SK-N-SH (cell line): ENCODE data around the gene TMEM182. TPM values are rescaled to one million over a fixed set of nuclear protein-coding genes. Genes with fewer than 3 reads are reported as not detected.

ENCODE experiments used
- CTCF ChIA-PET: fragments of 300-600, 350-600 bp; formaldehyde crosslinking; extraction: SDS; loops from one replicate; lab custom pipeline; 2021; lab: Yijun Ruan, JAX
- POLR2A ChIA-PET: fragments of 350-600 bp; sonication (Branson Sonifier 250); formaldehyde crosslinking; extraction: SDS; loops from one replicate; lab custom pipeline; 2020; ENCODE audit warnings: antibody characterized with exemption, inconsistent platforms; lab: Yijun Ruan, JAX
- DNase-seq: peaks from one replicate; pipeline ENCODE4 v3.0.0; 2012
- H2AFZ ChIP-seq: fragments of 200-600 bp; sonication (generic); 2 replicates; pipeline ENCODE4 v1.8.1; 2016; ENCODE audit warnings: antibody characterized with exemption, mild to moderate bottlenecking, low read depth
- H3F3A ChIP-seq: fragments of 200-600 bp; sonication (generic); replicated peaks from 2 replicates; pipeline ENCODE3; 2016; ENCODE audit warnings: antibody characterized with exemption, mild to moderate bottlenecking; ENCODE audit not compliant: insufficient read depth
- H3K27ac ChIP-seq, 2 experiments: fragments of 200-500 bp in 1 of 2; fragments of 200-600 bp in 1 of 2; sonication (Bioruptor generic) in 1 of 2; sonication (generic), shearing (Covaris generic) in 1 of 2; 2 replicates each; pipeline versions ENCODE4 v1.5.1 to v1.6.1; 2014 to 2016; ENCODE audit warnings: low read depth in 2 of 2, inconsistent platforms in 1 of 2, low read length in 1 of 2, mild to moderate bottlenecking in 1 of 2, mixed read lengths in 1 of 2
- H3K27me3 ChIP-seq: fragments of 200-600 bp; sonication (generic), shearing (Covaris generic); 2 replicates; pipeline ENCODE4 v1.6.1; 2016; ENCODE audit warnings: mixed run types; ENCODE audit not compliant: insufficient read depth
- H3K36me3 ChIP-seq, 2 experiments: fragments of 200-500 bp in 1 of 2; fragments of 200-600 bp in 1 of 2; sonication (Bioruptor generic) in 1 of 2; sonication (generic) in 1 of 2; replicated peaks in 1 of 2; 2 replicates each; pipeline versions ENCODE3 to v1.5.1; 2014 to 2016; ENCODE audit warnings: low read length in 1 of 2, mild to moderate bottlenecking in 1 of 2; ENCODE audit not compliant: insufficient read depth in 2 of 2, control insufficient read depth in 1 of 2
- H3K4me1 ChIP-seq, 2 experiments: fragments of 200-500 bp in 1 of 2; fragments of 200-600 bp in 1 of 2; sonication (Bioruptor generic) in 1 of 2; sonication (generic), shearing (Covaris generic) in 1 of 2; 2 replicates each; pipeline versions ENCODE4 v1.5.1 to v1.6.1; 2014 to 2016; ENCODE audit warnings: low read depth in 1 of 2, low read length in 1 of 2, mixed run types in 1 of 2; ENCODE audit not compliant: insufficient read depth in 2 of 2, control insufficient read depth in 1 of 2
- H3K4me2 ChIP-seq: fragments of 200-600 bp; sonication (generic), shearing (Covaris generic); 2 replicates; pipeline ENCODE4 v1.6.1; 2017; ENCODE audit warnings: mixed run types
- H3K4me3 ChIP-seq, 2 experiments: fragments of 200-500 bp in 1 of 2; fragments of 200-600 bp in 1 of 2; sonication (Bioruptor generic) in 1 of 2; sonication (generic), shearing (Covaris generic) in 1 of 2; 2 replicates each; pipeline versions ENCODE4 v1.5.1 to v1.8.1; 2014 to 2016; ENCODE audit warnings: low read depth in 2 of 2, inconsistent platforms in 1 of 2, low read length in 1 of 2, mild to moderate bottlenecking in 1 of 2, mixed read lengths in 1 of 2, moderate library complexity in 1 of 2
- H3K79me2 ChIP-seq: fragments of 200-600 bp; sonication (generic); 2 replicates; pipeline ENCODE4 v1.8.1; 2017; ENCODE audit warnings: mild to moderate bottlenecking; ENCODE audit not compliant: insufficient read depth
- H3K9ac ChIP-seq: fragments of 200-600 bp; sonication (generic); 2 replicates; pipeline ENCODE4 v1.6.1; 2017; ENCODE audit warnings: mixed run types
- H3K9me2 ChIP-seq: fragments of 200-600 bp; sonication (generic); 2 replicates; pipeline ENCODE4 v1.6.1; 2017; ENCODE audit warnings: mixed run types
- H3K9me3 ChIP-seq: fragments of 200-600 bp; sonication (generic); 2 replicates; pipeline ENCODE4 v1.6.1; 2017; ENCODE audit warnings: mixed run types, mild to moderate bottlenecking, moderate library complexity
- H4K20me1 ChIP-seq: fragments of 200-600 bp; sonication (generic); 2 replicates; pipeline ENCODE4 v1.6.1; 2017; ENCODE audit warnings: mild to moderate bottlenecking, mixed run types; ENCODE audit not compliant: insufficient read depth
- CHD2 ChIP-seq: fragments of 150-350 bp; IDR thresholded peaks from 2 replicates; pipeline ENCODE4 v1.6.1; 2018; ENCODE audit warnings: low read length; ENCODE audit not compliant: partially characterized antibody
- GABPA ChIP-seq: IDR thresholded peaks from 2 replicates; pipeline ENCODE4 v1.4.0; 2012; ENCODE audit warnings: low read depth, mild to moderate bottlenecking
- GATA2 ChIP-seq: sonication (generic); formaldehyde crosslinking; IDR thresholded peaks from 2 replicates; pipeline ENCODE4 v1.5.0; 2020; ENCODE audit warnings: mild to moderate bottlenecking, missing genetic modification reagents
- MAX ChIP-seq: IDR thresholded peaks from 2 replicates; pipeline ENCODE4 v1.4.0; 2012; ENCODE audit warnings: low read depth
- MEF2A ChIP-seq: IDR thresholded peaks from 2 replicates; pipeline ENCODE4 v1.4.0; 2012; ENCODE audit warnings: low read depth, borderline replicate concordance
- NRF1 ChIP-seq: IDR thresholded peaks from 2 replicates; pipeline ENCODE4 v1.6.1; 2012; ENCODE audit warnings: low read depth, mild to moderate bottlenecking, low read length
- RCOR1 ChIP-seq: fragments of 150-350 bp; IDR thresholded peaks from 2 replicates; pipeline ENCODE4 v1.6.1; 2017; ENCODE audit warnings: antibody characterized with exemption, low read length
- SIN3A ChIP-seq: IDR thresholded peaks from 2 replicates; pipeline ENCODE4 v1.6.1; 2012; ENCODE audit warnings: low read depth, mild to moderate bottlenecking, low read length, moderate library complexity, borderline replicate concordance
- YY1 ChIP-seq: IDR thresholded peaks from 2 replicates; pipeline ENCODE4 v1.4.0; 2012; ENCODE audit warnings: low read depth, mild to moderate bottlenecking
- WGBS: methylation state at CpG from one replicate; pipeline ENCODE4 v1.1.6; 2017; ENCODE audit warnings: low lambda C conversion rate; 5-methylcytosine and 5-hydroxymethylcytosine counted together
- polyA plus RNA-seq, 3 experiments: library from polyadenylated mRNA; depleted of rRNA; stranded (reverse); fragments of >200 nt; gene quantifications; 2 replicates each; pipeline ENCODE4 v1.2.3, GENCODE V29; 2012

Gene TMEM182
- polyA plus RNA-seq, 1 of the 3 experiments (the other 2 are of a cell fraction), result 1.7 TPM

- no peak overlapping the region for H3K9ac ChIP-seq
- peaks cover 0 to 3% of the 10 kb centered on the region in 2 experiments; a peak in 1 of 4 replicates for H3K4me1 ChIP-seq
- H3K27me3 ChIP-seq, result no peaks in the 10 kb centered on the region
- H3K4me2 ChIP-seq, result no peak overlapping the region
- no peaks in the 10 kb centered on the region for H4K20me1 ChIP-seq
- TF ChIP-seq YY1, result no peak
- H3K9me3 ChIP-seq, result no peaks in the 10 kb centered on the region
- ChIA-PET POLR2A (interaction anchor here (0.7 kb wide), 1 partner anchor 37 kb away, joined by 3 read pairs; no protein-coding TSS in a partner anchor), CTCF (interaction anchor here (0.7 to 1.7 kb wide), 4 partner anchors 12 to 158 kb away, joined by 3 to 8 read pairs (median 4); partner anchors contain the start of gene TMEM182)
- H3K9me2 ChIP-seq, result no peaks in the 10 kb centered on the region
- H3K36me3 ChIP-seq, result no peaks in the 10 kb centered on the region
- no peak overlapping the region for H2AFZ ChIP-seq
- WGBS, result 66% methylated on average over 5 of the region's 5 CpGs
- DNase-seq, result no peak
- no peak overlapping the region for H3K4me3 ChIP-seq
- no peaks in the 10 kb centered on the region for H3K79me2 ChIP-seq
- H3K27ac ChIP-seq, result no peak overlapping the region
- H3F3A ChIP-seq, result no peaks in the 10 kb centered on the region
Observed at GRCh38 chr2:102773149-102773705, 11.4 kb downstream of the TMEM182 start.

DNA sequence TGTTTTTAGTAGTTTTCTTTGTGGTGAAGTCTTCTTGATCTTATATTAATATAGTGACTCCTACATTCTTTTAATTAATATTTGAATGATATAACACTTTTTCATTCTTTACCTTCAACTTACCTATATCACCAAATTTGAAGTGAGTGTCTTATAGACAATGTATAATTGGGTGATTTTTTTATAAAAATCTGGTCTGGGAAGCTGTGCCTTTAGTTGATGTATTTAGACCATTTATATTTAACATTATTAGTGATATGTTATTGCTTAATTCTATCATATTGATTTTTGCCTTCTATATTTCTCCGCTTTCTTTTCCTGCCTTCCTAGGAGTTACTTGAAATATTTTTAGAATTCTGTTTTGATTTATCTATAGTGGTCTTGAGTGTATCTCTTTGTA, 16.4 kb downstream of the TMEM182 start:
- CTCF ChIA-PET, result interaction anchor here (0.9 to 1.6 kb wide), 4 partner anchors 8 to 53 kb away, joined by 3 to 5 read pairs (median 3); no protein-coding TSS in a partner anchor

GRCh38 chr2:102780467-102780866, 18.6 kb downstream of the TMEM182 start:
- Histone ChIP-seq H3K79me2 (no peaks in the 10 kb centered on the region), H3K9me2 (no peaks in the 10 kb centered on the region), H3K9ac (no peak overlapping the region), H3F3A (no peaks in the 10 kb centered on the region), H3K4me2 (no peak overlapping the region), H4K20me1 (no peaks in the 10 kb centered on the region), H3K9me3 (no peaks in the 10 kb centered on the region), H3K27ac (no peak overlapping the region), H3K27me3 (no peaks in the 10 kb centered on the region), H3K36me3 (no peaks in the 10 kb centered on the region), H3K4me3 (no peak overlapping the region), H2AFZ (no peak overlapping the region), H3K4me1 (no peaks in the 10 kb centered on the region)
- TF ChIP-seq RCOR1, result no peak
- TF ChIP-seq MEF2A, result no peak
- no peak for TF ChIP-seq NRF1
- TF ChIP-seq GABPA, result no peak
- no peak for TF ChIP-seq GATA2 (CRISPR knock-in tag)
- 83% methylated on average over 1 of the region's 1 CpG for WGBS
- no peak for DNase-seq
- ChIA-PET CTCF (no interaction called here), POLR2A (no interaction called here)

More for the DNA sequence above, 16.4 kb downstream of the TMEM182 start:
- H3K9ac ChIP-seq, result no peak overlapping the region
- TF ChIP-seq MAX (no peak), CHD2 (no peak), SIN3A (no peak)
- TF ChIP-seq, all 33 proteins: peak for 0
- H3K27me3 ChIP-seq, result no peaks in the 10 kb centered on the region
- H3K27ac ChIP-seq, result no peak overlapping the region
- no peaks in the 10 kb centered on the region; a peak in 1 of 4 replicates for H3K4me1 ChIP-seq
- H3K9me3 ChIP-seq, result no peaks in the 10 kb centered on the region
- no peaks in the 10 kb centered on the region for H3F3A ChIP-seq
- H2AFZ ChIP-seq, result no peak overlapping the region
- H3K79me2 ChIP-seq, result no peaks in the 10 kb centered on the region
- no peak overlapping the region for H3K4me2 ChIP-seq
- no peak overlapping the region for H3K4me3 ChIP-seq
- POLR2A ChIA-PET, result no interaction called here
- no peak for DNase-seq
- H3K36me3 ChIP-seq, result no peaks in the 10 kb centered on the region
- 92% methylated on average over 1 of the region's 1 CpG for WGBS
- H4K20me1 ChIP-seq, result no peaks in the 10 kb centered on the region
- H3K9me2 ChIP-seq, result no peaks in the 10 kb centered on the region
